ENCODE results near the gene LCAT. TPM values are rescaled to one million over a fixed set of nuclear protein-coding genes. Genes with fewer than 3 reads are reported as not detected.

The LCAT gene
- total and polyA plus RNA-seq, 9 of the 15 experiments (the other 6 are each of a cell fraction or from before 2014, with no cell fraction given) = 0.46 to 21.0 (median 5.0) TPM

- TF ChIP-seq AFF1 (IDR thresholded peaks at IDR 0.05; ENCODE audit: low read depth in 1 of 2, partially characterized antibody in 2 of 2) (no peak), ZNF76 (CRISPR knock-in tag; IDR thresholded peaks at IDR 0.05; ENCODE audit: borderline replicate concordance) (no peak), BRF1 (IDR thresholded peaks at IDR 0.05; ENCODE audit: borderline replicate concordance, extremely low read depth, insufficient read length) (no peak), GTF2F1 (IDR thresholded peaks at IDR 0.05; ENCODE audit: low read depth, low read length) (no peak), SOX6 (IDR thresholded peaks at IDR 0.05) (no peak), ARID2 (IDR thresholded peaks at IDR 0.05) (no peak), NR1H2 (CRISPR knock-in tag; IDR thresholded peaks at IDR 0.05) (no peak)
Measured at GRCh38 chr16:67892899-67893742, 50.8 kb downstream of the LCAT start, which contains the start of gene PSKH1 (continued).
